Measurements from ENCODE around the gene CTBP1.
"Not testable (repeated sequence)": the region's sequence is repeated elsewhere in the genome, so short reads cannot be mapped to it uniquely, and the experiment has no call there.

CTBP1 gene

GRCh38 chr4:1292703-1293011 is 43.7 kb upstream of the CTBP1 start:
- not testable (repeated sequence) for H3K9me3 ChIP-seq (ENCODE audit: control insufficient read depth, insufficient read depth, low read length); H3K27ac ChIP-seq (ENCODE audit: low read depth, low read length); H3K9ac ChIP-seq (ENCODE audit: low read depth, low read length); H3K36me3 ChIP-seq (ENCODE audit: control insufficient read depth, insufficient read depth, low read length); H3K27me3 ChIP-seq (ENCODE audit: control insufficient read depth, insufficient read depth, low read length); H3K4me3 ChIP-seq (ENCODE audit: low read depth, low read length)
- H3K4me1 ChIP-seq (ENCODE audit: control insufficient read depth, insufficient read depth, low read length) = peaks cover 13% of the 10 kb centered on the region

- Histone ChIP-seq H3K36me3 (ENCODE audit: control insufficient read depth, insufficient read depth, low read length) (peaks cover 2% of the 10 kb centered on the region; the same call in 1 of the 2 replicates), H3K4me3 (ENCODE audit: low read depth, low read length) (no peak overlapping the region), H3K4me1 (ENCODE audit: control insufficient read depth, insufficient read depth, low read length) (peaks cover 9% of the 10 kb centered on the region; the same call in 1 of the 2 replicates), H3K27me3 (ENCODE audit: control insufficient read depth, insufficient read depth, low read length) (no peaks in the 10 kb centered on the region), H3K9me3 (ENCODE audit: control insufficient read depth, insufficient read depth, low read length) (peaks cover under 1% of the 10 kb centered on the region; the same call in 1 of the 2 replicates), H3K27ac (ENCODE audit: low read depth, low read length) (no peak overlapping the region), H3K9ac (ENCODE audit: low read depth, low read length) (no peak overlapping the region)
Observed at GRCh38 chr4:1291996-1292702, 43.2 kb upstream of the CTBP1 start.

GRCh38 chr4:1291091-1291490 is 42.2 kb upstream of the CTBP1 start:
- H3K27me3 ChIP-seq (ENCODE audit: control insufficient read depth, insufficient read depth, low read length) = no peaks in the 10 kb centered on the region
- peak overlapping the region; percentile 82 for H3K4me3 ChIP-seq (ENCODE audit: low read depth, low read length)
- H3K9ac ChIP-seq (ENCODE audit: low read depth, low read length) = no peak overlapping the region
- 0 out of 2 replicates have a peak, but pooled peaks cover 2% of the 10 kb centered on the region for H3K36me3 ChIP-seq (ENCODE audit: control insufficient read depth, insufficient read depth, low read length)
- peaks cover 9% of the 10 kb centered on the region; the same call in 1 of the 2 replicates for H3K4me1 ChIP-seq (ENCODE audit: control insufficient read depth, insufficient read depth, low read length)
- peaks cover 4% of the 10 kb centered on the region; the same call in 1 of the 2 replicates for H3K9me3 ChIP-seq (ENCODE audit: control insufficient read depth, insufficient read depth, low read length)
- no peak overlapping the region for H3K27ac ChIP-seq (ENCODE audit: low read depth, low read length)

- peak overlapping the region; percentile 79 for H3K27ac ChIP-seq (ENCODE audit: low read depth, low read length)
Observed at GRCh38 chr4:1290165-1290977, 41.4 kb upstream of the CTBP1 start.

GRCh38 chr4:1289207-1290164 is 40.6 kb upstream of the CTBP1 start, which contains the start of gene MAEA:
Gene MAEA (plus strand): TSS chr4:1289891. CDS start chr4:1289914, 23 bp downstream.
- Histone ChIP-seq H3K27me3 (ENCODE audit: control insufficient read depth, insufficient read depth, low read length) (no peaks in the 10 kb centered on the region), H3K4me3 (ENCODE audit: low read depth, low read length) (peak within 1 kb of the TSS; percentile 82), H3K9ac (ENCODE audit: low read depth, low read length) (peak within 1 kb of the TSS; percentile 96), H3K36me3 (ENCODE audit: control insufficient read depth, insufficient read depth, low read length) (0 out of 2 replicates have a peak, but pooled peaks cover 2% of the 10 kb centered on the region), H3K4me1 (ENCODE audit: control insufficient read depth, insufficient read depth, low read length) (0 out of 2 replicates have a peak, but pooled peaks cover 5% of the 10 kb centered on the region), H3K27ac (ENCODE audit: low read depth, low read length) (peak within 1 kb of the TSS; percentile 79), H3K9me3 (ENCODE audit: control insufficient read depth, insufficient read depth, low read length) (peaks cover 4% of the 10 kb centered on the region; the same call in 1 of the 2 replicates)

More at GRCh38 chr4:1290165-1290977, 41.4 kb upstream of the CTBP1 start:
- H3K4me1 ChIP-seq (ENCODE audit: control insufficient read depth, insufficient read depth, low read length) = peaks cover 9% of the 10 kb centered on the region; the same call in 1 of the 2 replicates
- 0 out of 2 replicates have a peak, but pooled peaks cover 2% of the 10 kb centered on the region for H3K36me3 ChIP-seq (ENCODE audit: control insufficient read depth, insufficient read depth, low read length)
- peak overlapping the region; percentile 96 for H3K9ac ChIP-seq (ENCODE audit: low read depth, low read length)
- peak overlapping the region; percentile 82 for H3K4me3 ChIP-seq (ENCODE audit: low read depth, low read length)
- H3K27me3 ChIP-seq (ENCODE audit: control insufficient read depth, insufficient read depth, low read length) = no peaks in the 10 kb centered on the region
- H3K9me3 ChIP-seq (ENCODE audit: control insufficient read depth, insufficient read depth, low read length) = peaks cover 4% of the 10 kb centered on the region; the same call in 1 of the 2 replicates

- H3K4me3 ChIP-seq (ENCODE audit: low read depth, low read length) = peak overlapping the region; percentile 82
- H3K27me3 ChIP-seq (ENCODE audit: control insufficient read depth, insufficient read depth, low read length) = no peaks in the 10 kb centered on the region
- H3K36me3 ChIP-seq (ENCODE audit: control insufficient read depth, insufficient read depth, low read length) = 0 out of 2 replicates have a peak, but pooled peaks cover 2% of the 10 kb centered on the region
- H3K27ac ChIP-seq (ENCODE audit: low read depth, low read length) = peak overlapping the region; percentile 71
- peaks cover 4% of the 10 kb centered on the region; the same call in 1 of the 2 replicates for H3K9me3 ChIP-seq (ENCODE audit: control insufficient read depth, insufficient read depth, low read length)
- peak overlapping the region; percentile 84 for H3K9ac ChIP-seq (ENCODE audit: low read depth, low read length)
- H3K4me1 ChIP-seq (ENCODE audit: control insufficient read depth, insufficient read depth, low read length) = 0 out of 2 replicates have a peak, but pooled peaks cover 5% of the 10 kb centered on the region
Observed at GRCh38 chr4:1288786-1289185, 39.9 kb upstream of the CTBP1 start.

GRCh38 chr4:1285790-1286553 is 37.0 kb upstream of the CTBP1 start:
- no peak overlapping the region for H3K9ac ChIP-seq (ENCODE audit: low read depth, low read length)
- no peaks in the 10 kb centered on the region for H3K27me3 ChIP-seq (ENCODE audit: control insufficient read depth, insufficient read depth, low read length)
- no peak overlapping the region for H3K4me3 ChIP-seq (ENCODE audit: low read depth, low read length)
- peaks cover 4% of the 10 kb centered on the region; the same call in 1 of the 2 replicates for H3K9me3 ChIP-seq (ENCODE audit: control insufficient read depth, insufficient read depth, low read length)
- H3K36me3 ChIP-seq (ENCODE audit: control insufficient read depth, insufficient read depth, low read length) = no peaks in the 10 kb centered on the region
- H3K27ac ChIP-seq (ENCODE audit: low read depth, low read length) = no peak overlapping the region
- H3K4me1 ChIP-seq (ENCODE audit: control insufficient read depth, insufficient read depth, low read length) = no peaks in the 10 kb centered on the region

GRCh38 chr4:1285151-1285789 is 36.3 kb upstream of the CTBP1 start:
- no peak overlapping the region for H3K4me3 ChIP-seq (ENCODE audit: low read depth, low read length)
- H3K4me1 ChIP-seq (ENCODE audit: control insufficient read depth, insufficient read depth, low read length) = no peaks in the 10 kb centered on the region

GRCh38 chr4:1283711-1284110 is 34.8 kb upstream of the CTBP1 start:
- Histone ChIP-seq H3K9me3 (ENCODE audit: control insufficient read depth, insufficient read depth, low read length) (peaks cover 4% of the 10 kb centered on the region; the same call in 1 of the 2 replicates), H3K4me1 (ENCODE audit: control insufficient read depth, insufficient read depth, low read length) (no peaks in the 10 kb centered on the region), H3K36me3 (ENCODE audit: control insufficient read depth, insufficient read depth, low read length) (no peaks in the 10 kb centered on the region), H3K27ac (ENCODE audit: low read depth, low read length) (no peak overlapping the region), H3K27me3 (ENCODE audit: control insufficient read depth, insufficient read depth, low read length) (no peaks in the 10 kb centered on the region), H3K4me3 (ENCODE audit: low read depth, low read length) (no peak overlapping the region), H3K9ac (ENCODE audit: low read depth, low read length) (no peak overlapping the region)

More at GRCh38 chr4:1285151-1285789, 36.3 kb upstream of the CTBP1 start:
- Histone ChIP-seq H3K27ac (ENCODE audit: low read depth, low read length) (no peak overlapping the region), H3K9ac (ENCODE audit: low read depth, low read length) (no peak overlapping the region), H3K27me3 (ENCODE audit: control insufficient read depth, insufficient read depth, low read length) (no peaks in the 10 kb centered on the region), H3K36me3 (ENCODE audit: control insufficient read depth, insufficient read depth, low read length) (no peaks in the 10 kb centered on the region), H3K9me3 (ENCODE audit: control insufficient read depth, insufficient read depth, low read length) (peaks cover 4% of the 10 kb centered on the region; the same call in 1 of the 2 replicates)

Measured in HUES48 (cell line).